Transverse colon (tissue), 4 donors: ENCODE data around the gene ZFP90. TPM values are rescaled to one million over a fixed set of nuclear protein-coding genes. Genes with fewer than 3 reads are reported as not detected.
"Not testable (repeated sequence)": the region's sequence is repeated elsewhere in the genome, so short reads cannot be mapped to it uniquely, and the experiment has no call there.

Source experiments
- DNase-seq: peaks from one replicate; pipeline ENCODE4 v3.0.0-alpha.2; 2019
- H3K27ac ChIP-seq, 4 donors: fragments of 200-600 bp; sonication (generic); 2 replicates each; pipeline ENCODE4 v1.5.1; 2016 to 2018; ENCODE audit warnings: inconsistent platforms in 4 of 4
- H3K27me3 ChIP-seq: fragments of 200-600 bp; sonication (generic); 2 replicates; pipeline ENCODE4 v1.5.1; 2017; ENCODE audit warnings: inconsistent platforms
- H3K36me3 ChIP-seq, 4 donors: fragments of 200-600 bp; sonication (generic); 2 replicates each; pipeline ENCODE4 v1.5.1; 2017 to 2019; ENCODE audit warnings: inconsistent platforms in 4 of 4
- H3K4me1 ChIP-seq, 4 donors: fragments of 200-600 bp; sonication (generic); 2 replicates each; pipeline ENCODE4 v1.5.1; 2017 to 2020; ENCODE audit warnings: inconsistent platforms in 4 of 4
- H3K4me3 ChIP-seq, 4 donors: fragments of 200-600 bp; sonication (generic); 1 replicate in 1 of 4; 2 replicates in 3 of 4; pipeline versions ENCODE4 v1.5.1 to v1.6.1; 2017 to 2019; ENCODE audit warnings: inconsistent platforms in 4 of 4
- H3K9me3 ChIP-seq, 2 donors: fragments of 200-600 bp; sonication (generic); 2 replicates each; pipeline ENCODE4 v1.5.1; 2017 to 2019; ENCODE audit warnings: inconsistent platforms in 2 of 2
- CTCF ChIP-seq, 5 experiments: fragments of 200-600 bp in 3 of 5; fragments of 450-650 bp in 2 of 5; sonication (generic) in 3 of 5; IDR thresholded peaks; 1 replicate in 2 of 5; 2 replicates in 3 of 5; pipeline ENCODE4 v1.5.1; 2016 to 2017; ENCODE audit warnings: antibody characterized with exemption in 5 of 5, inconsistent platforms in 3 of 5, mild to moderate bottlenecking in 2 of 5, moderate library complexity in 1 of 5
- EP300 ChIP-seq: sonication (generic); formaldehyde crosslinking; IDR thresholded peaks from one replicate; pipeline ENCODE4 v1.6.1; 2017; ENCODE audit warnings: antibody characterized with exemption, low read depth
- POLR2A ChIP-seq: fragments of 450-650 bp; IDR thresholded peaks from one replicate; pipeline ENCODE4 v1.6.1; 2016; ENCODE audit warnings: antibody characterized with exemption, mild to moderate bottlenecking, moderate library complexity
- POLR2AphosphoS5 ChIP-seq, 3 donors: sonication (generic); formaldehyde crosslinking; IDR thresholded peaks; one replicate each; pipeline ENCODE4 v1.6.1; 2016; ENCODE audit warnings: antibody characterized with exemption in 3 of 3
- WGBS, 2 donors: methylation state at CpG; one replicate each; pipeline ENCODE4 v1.1.5; 2018; ENCODE audit warnings: low coverage in 1 of 2; 5-methylcytosine and 5-hydroxymethylcytosine counted together
- in situ Hi-C, 4 donors: fragments of 200-750 bp; cut with MboI; loops; one replicate each; pipeline versions ENCODE4 v1.15.0 to v1.15.1; 2017; ENCODE audit warnings: low sequenced_read_pairs in 3 of 4, low pct_ligation_motif_present in 1 of 4, low pct_unique_long_range_greater_than_20kb in 1 of 4
- intact Hi-C: fragments of 100-400 bp; cut with DNase I; formaldehyde crosslinking; loops from one replicate; pipeline ENCODE4 v1.15.1; 2023; ENCODE audit warnings: low total_unique reads
- total RNA-seq, 4 donors: library from RNA; depleted of rRNA; stranded (reverse); fragments of >200 nt; gene quantifications; one replicate each; pipeline ENCODE4 v1.1.0, GENCODE V29; 2016

The ZFP90 gene
- total RNA-seq, 4 donors from 2014 or later = 10.1 to 78.2 (median 16.4) TPM

DNA sequence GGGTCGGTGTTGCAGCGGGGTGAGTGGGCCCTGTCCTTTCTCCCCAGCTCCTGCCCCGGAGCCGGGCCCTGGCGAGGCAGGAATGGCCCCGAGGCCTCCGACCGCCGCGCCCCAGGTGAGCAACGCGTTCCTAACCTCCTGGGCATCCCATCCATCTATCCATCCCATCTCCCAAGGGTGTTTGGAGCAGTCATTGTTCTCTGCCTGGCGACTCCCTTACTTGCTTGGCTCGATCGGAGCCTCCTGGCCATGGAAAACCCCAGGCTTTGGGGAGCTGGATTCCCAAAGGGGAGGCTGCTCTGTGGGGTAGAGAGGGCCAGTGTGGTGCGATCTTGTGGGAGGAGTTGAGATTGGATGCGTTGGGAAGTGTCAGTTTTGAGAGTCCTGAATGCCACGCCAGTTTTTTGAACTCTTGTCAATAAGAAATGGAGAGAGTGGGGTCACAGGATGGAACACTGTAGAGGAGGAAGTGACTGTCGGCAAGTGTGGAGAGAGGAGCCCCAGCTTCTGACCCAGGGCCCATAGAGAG, 684 bp downstream of the ZFP90 start:
- H3K4me3 ChIP-seq = peak overlapping the region; percentile 89 to 99 (median 96)
- peak overlapping the region; percentile 78 to 90 (median 84) for H3K27ac ChIP-seq
- WGBS, 2 donors = 8 to 29% methylated on average over 1 to 18 of the region's 19 CpGs
- TF ChIP-seq CTCF (IDR thresholded peaks at IDR 0.05) = no peak
- no peak for TF ChIP-seq POLR2AphosphoS5 (IDR thresholded peaks at IDR 0.05)
- TF ChIP-seq EP300 = no peak
- no peak for TF ChIP-seq POLR2A
- no peak for DNase-seq
- no peaks in the 10 kb centered on the region for H3K27me3 ChIP-seq
- no peaks in the 10 kb centered on the region for H3K9me3 ChIP-seq
- in situ Hi-C loops (no loop called here), intact Hi-C loops (no loop called here)
- peaks cover 0 to 9% (median 8%) of the 10 kb centered on the region in 4 donors for H3K4me1 ChIP-seq
- H3K36me3 ChIP-seq = peaks cover 0 to 6% (median 0%) of the 10 kb centered on the region in 4 donors

- H3K4me3 ChIP-seq = no peak overlapping the region
- no peak for TF ChIP-seq POLR2AphosphoS5 (IDR thresholded peaks at IDR 0.05)
- no peak for TF ChIP-seq POLR2A
- TF ChIP-seq EP300 = no peak
- TF ChIP-seq CTCF (IDR thresholded peaks at IDR 0.05) = no peak
- in situ Hi-C loops = no loop called here
- no peak overlapping the region for H3K27ac ChIP-seq
- H3K4me1 ChIP-seq = no peaks in the 10 kb centered on the region
- H3K36me3 ChIP-seq = peaks cover 0 to 48% (median 16%) of the 10 kb centered on the region in 4 donors
- intact Hi-C loops = no loop called here
- no peak for DNase-seq
- 82 to 100% methylated on average over 1 to 4 of the region's 4 CpGs for WGBS, 2 donors
- no peaks in the 10 kb centered on the region for H3K27me3 ChIP-seq
- peaks cover 31% of the 10 kb centered on the region in 2 donors for H3K9me3 ChIP-seq
These were observed 9.9 kb downstream of the ZFP90 start for GRCh38 chr16:68548947-68549346.

- in situ Hi-C loops = loop anchor here in 1 of 4 donors (25.0 kb wide), 1 partner anchor 259 kb away; no protein-coding TSS in a partner anchor
- Histone ChIP-seq H3K27ac (no peak overlapping the region), H3K36me3 (peaks cover 0 to 82% (median 26%) of the 10 kb centered on the region in 4 donors), H3K27me3 (no peaks in the 10 kb centered on the region), H3K4me3 (no peak overlapping the region), H3K4me1 (no peaks in the 10 kb centered on the region), H3K9me3 (peaks cover 71% of the 10 kb centered on the region in 2 donors)
- intact Hi-C loops = no loop called here
- 92% methylated on average over 5 to 7 of the region's 7 CpGs for WGBS, 2 donors
- no peak for DNase-seq
- TF ChIP-seq POLR2A (no peak), CTCF (IDR thresholded peaks at IDR 0.05) (no peak), EP300 (no peak), POLR2AphosphoS5 (IDR thresholded peaks at IDR 0.05) (no peak)
These were observed 14.1 kb downstream of the ZFP90 start for GRCh38 chr16:68553186-68553585.

DNA sequence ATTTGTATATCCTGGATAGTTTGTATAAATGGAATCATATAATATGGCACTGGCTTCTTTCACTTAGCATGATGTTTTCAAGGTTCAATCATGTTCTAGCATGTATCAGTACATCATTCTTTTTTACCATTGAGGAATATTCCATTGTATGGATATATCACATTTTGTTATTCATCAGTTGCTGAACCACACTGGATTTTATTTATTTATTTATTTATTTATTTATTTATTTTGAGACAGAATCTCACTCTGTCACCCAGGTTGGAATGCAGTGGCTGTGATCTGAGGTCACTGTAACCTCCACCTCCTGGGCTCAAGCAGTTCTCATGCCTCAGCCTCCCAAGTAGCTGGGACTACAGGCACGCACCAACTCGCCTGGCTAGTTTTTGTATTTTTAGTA, 21.2 kb downstream of the ZFP90 start:
- intact Hi-C loops, H3K4me3 ChIP-seq, H3K27me3 ChIP-seq, H3K4me1 ChIP-seq, H3K27ac ChIP-seq, DNase-seq: not testable (repeated sequence)
- WGBS, 2 donors = 96% methylated on average over 2 of the region's 2 CpGs; no CpG with 5 or more reads in 1 of the 2 donors
- peaks cover 98 to 100% of the 10 kb centered on the region in 2 donors for H3K9me3 ChIP-seq
- in situ Hi-C loops = loop anchor here in 1 of 4 donors (25.0 kb wide), 1 partner anchor 252 kb away; no protein-coding TSS in a partner anchor
- H3K36me3 ChIP-seq = peaks cover 10 to 86% (median 44%) of the 10 kb centered on the region in 4 donors
